HG03575 (cell line): ENCODE data around the gene MFF.
"Not testable (repeated sequence)": the region's sequence is repeated elsewhere in the genome, so short reads cannot be mapped to it uniquely, and the experiment has no call there.

ENCODE experiments used
- ATAC-seq: cut with Tn5 transposase; IDR thresholded peaks from one replicate; pipeline ENCODE4 v1.9.1; 2021; ENCODE audit not compliant: unreplicated experiment, insufficient number of reproducible peaks, low FRiP score; ENCODE audit errors: extremely low read depth

MFF gene

GRCh38 chr2:227370791-227371312 lies 45.8 kb downstream of the MFF start:
- ATAC-seq = no peak

DNA sequence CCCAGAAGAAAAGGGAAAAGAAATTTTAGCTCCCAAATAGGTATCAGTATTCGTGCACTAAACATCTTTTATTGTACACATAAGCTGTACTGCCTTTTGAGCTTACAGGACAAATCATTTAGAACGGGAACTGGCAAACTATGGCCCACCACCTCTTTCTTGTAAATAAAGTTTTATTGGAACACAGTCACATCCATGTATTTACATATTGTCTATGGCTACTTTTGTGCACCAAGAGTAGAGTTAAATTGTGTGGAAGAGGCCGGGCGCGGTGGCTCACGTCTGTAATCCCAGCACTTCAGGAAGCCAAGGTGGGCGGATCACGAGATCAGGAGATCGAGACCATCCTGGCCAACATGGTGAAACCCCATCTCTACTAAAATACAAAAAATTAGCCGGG lies 48.3 kb downstream of the MFF start:
- no peak for ATAC-seq

- ATAC-seq = no peak
Measured at GRCh38 chr2:227374158-227374557, 49.1 kb downstream of the MFF start.

GRCh38 chr2:227376656-227377396 lies 51.8 kb downstream of the MFF start:
- ATAC-seq = no peak

DNA sequence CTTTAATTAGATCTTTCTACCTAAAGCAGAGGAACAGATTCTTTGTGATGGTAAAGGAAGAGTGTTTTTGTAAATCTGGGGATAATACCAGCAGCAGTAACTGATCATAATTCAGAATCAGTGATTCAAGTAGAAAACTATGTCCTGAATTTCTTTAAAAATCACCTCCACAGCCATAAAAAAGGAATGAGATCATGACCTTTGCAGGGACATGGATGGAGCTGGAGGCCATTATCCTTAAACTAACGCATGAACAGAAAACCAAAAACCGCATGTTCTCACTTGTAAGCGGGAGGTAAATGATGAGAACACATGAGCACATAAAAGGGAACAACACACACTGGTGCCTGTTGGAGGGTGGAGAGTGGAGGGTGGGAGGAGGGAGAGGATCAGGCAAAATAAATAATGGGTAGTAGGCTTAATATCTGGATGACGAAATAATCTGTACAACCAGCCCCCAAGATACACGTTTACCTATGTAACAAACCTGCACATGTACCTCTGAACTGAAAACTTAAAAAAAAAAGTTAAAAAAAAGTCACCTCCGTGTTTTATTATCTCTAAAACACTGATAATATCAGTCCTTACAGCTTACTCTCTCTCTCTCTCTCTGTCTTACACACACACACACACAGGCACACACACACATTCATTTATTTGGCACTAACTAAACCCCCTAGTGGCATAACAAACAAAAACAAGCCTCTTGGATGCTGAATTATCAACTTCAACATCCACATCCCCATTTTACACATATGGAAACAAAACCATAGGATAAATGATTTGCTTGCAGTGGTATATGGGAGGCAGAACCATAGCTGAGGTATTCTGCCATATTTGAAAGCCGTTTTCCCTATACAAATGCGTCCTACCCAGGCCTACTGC lies 52.7 kb downstream of the MFF start:
- ATAC-seq = no peak

DNA sequence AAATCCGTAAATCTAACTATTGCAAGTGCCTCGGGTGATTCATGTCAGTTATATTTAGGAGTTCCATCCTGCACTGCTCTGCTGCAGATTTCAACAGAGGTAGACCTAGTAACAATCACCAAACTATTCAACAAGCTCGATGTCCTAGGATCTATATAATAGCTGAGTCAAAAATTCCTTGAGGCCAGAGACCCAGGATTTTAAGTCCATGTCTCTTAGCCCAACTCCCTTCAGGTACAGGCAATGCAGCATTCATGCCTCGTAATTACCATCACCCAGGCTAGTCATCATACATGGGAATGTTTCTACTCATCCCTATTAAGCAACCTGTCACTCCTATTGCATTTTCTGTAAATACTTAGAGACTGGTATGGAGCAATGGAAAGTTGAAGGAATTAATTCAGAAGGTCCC lies 53.3 kb downstream of the MFF start:
- no peak for ATAC-seq

DNA sequence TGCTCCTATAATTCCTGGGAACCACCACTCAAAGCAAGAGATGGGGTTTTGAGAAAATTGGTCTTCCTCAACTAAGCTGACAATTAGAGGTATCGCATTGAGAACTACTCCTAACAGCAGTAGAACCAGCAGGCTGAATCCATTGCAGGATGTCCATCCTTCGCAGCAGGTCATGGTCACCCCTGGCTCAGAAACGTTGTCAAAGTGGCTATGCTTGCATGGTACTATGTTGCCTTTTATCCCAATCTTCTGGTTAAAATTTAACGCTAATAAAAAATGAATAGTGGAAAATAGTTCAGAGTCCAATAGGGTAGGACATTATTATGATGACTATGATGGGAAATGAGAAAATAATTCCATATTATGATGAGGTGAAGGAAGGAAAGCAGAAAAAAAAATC lies 54.0 kb downstream of the MFF start, which contains the start of gene TM4SF20:
Gene TM4SF20 (minus strand): TSS at position 212 of the 400 bp plus-strand sequence. CDS start 38 bp downstream, at position 174.
- ATAC-seq = no peak

GRCh38 chr2:227382241-227382835 lies 57.3 kb downstream of the MFF start:
- ATAC-seq = not testable (repeated sequence)

GRCh38 chr2:227383686-227384085 lies 58.6 kb downstream of the MFF start:
- no peak for ATAC-seq

DNA sequence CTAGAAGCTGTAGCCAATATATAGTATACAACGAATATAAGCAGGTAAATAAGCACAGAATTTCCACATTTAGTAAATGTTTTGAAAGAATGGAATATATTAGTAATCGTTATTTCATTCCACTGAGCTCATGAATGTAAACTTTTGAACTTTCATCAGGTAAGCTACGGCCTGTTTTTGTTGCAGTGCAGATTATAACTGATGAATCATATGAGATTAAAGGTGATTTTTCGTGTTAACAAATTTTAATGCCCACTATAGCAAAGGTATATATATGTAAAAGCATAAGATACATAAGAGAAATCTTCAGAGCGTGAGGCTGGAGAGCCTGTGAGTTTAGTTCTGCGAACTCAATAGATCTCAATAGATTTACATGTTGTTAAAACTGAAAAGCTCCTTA lies 61.6 kb downstream of the MFF start:
- no peak for ATAC-seq

GRCh38 chr2:227387583-227387982 lies 62.5 kb downstream of the MFF start, which contains the start of gene SCYGR1:
SCYGR1 (minus strand) TSS chr2:227387949; CDS start chr2:227387949, 0 bp downstream.
- ATAC-seq = not testable (repeated sequence)

- no peak for ATAC-seq
Measured at GRCh38 chr2:227388537-227389011, 63.5 kb downstream of the MFF start.

- ATAC-seq = no peak
Measured at GRCh38 chr2:227389231-227389630, 64.2 kb downstream of the MFF start.

DNA sequence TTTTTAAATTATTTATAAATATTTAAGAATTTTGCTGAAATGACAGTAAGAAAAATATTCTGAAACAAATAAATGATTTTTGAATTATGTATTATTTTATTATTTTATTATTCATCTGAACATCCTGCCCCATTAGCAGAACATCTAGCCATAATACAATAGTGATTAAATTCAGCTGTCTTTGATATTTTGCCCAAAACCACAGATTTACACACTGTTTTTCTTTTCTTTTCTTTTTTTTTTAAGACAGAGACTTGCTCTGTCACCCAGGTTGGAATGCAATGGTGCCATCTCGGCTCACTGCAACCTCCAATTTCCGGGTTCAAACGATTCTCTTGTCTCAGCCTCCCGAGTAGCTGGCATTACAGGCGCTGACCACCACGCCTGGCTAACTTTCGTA lies 64.6 kb downstream of the MFF start:
- ATAC-seq = no peak

- no peak for ATAC-seq
Measured at GRCh38 chr2:227390468-227391256, 65.6 kb downstream of the MFF start.

DNA sequence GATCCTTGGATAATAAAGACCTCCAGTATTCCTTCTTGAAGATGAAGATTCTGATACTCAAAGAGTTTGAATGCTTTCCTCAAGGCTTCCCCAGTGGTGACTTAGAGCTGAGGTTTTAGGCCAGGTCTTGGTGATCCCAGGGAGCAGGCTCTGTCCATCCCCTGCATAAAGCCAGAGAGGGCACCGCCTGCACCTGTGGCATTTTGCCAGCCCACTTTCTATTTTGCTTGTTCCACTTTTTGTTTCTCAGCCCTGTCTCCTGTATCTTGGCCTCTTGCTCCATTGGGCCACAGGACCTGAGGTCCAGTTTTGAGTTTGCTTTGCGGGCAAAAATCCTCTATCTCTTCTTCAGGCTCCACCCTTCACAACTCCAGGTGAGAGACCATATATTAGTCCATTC lies 69.3 kb downstream of the MFF start:
- ATAC-seq = no peak

DNA sequence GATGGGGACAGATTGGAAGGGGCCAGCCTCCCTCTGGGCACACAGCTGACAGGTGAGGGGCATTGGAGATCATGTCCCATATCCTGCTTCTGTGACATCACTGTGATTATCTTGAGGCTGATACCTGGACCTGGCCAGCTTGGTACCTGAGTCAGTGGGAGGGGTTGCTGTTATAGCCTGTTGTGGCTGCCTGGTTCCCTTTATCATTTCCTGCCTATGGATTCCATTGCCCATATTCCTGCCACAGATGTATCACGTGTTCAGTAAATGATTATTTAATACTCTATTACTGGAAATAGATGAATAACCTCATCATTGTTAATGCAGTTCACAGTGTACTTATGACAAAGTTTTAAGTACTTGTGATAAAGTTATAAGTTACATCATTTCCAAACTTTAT lies 70.5 kb downstream of the MFF start:
- ATAC-seq = no peak

DNA sequence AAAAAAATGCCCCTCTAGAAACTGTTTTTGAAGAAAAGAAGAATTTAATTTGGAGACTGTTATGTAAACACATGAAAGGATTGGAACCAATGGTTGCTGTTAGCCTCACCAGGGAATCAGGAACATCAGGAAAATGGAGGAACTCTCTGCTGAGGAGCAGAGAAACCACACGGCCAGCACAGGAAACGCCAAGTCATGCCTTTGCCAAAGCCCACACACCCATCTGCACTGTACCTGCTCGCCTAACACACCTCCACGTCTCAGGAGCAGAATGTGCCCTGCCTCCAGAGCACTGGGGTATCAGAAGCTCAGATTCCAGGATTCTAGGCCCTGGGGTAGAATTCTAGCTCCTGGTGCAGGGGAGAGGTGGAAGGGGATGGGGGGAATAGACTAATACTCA lies 72.5 kb downstream of the MFF start:
- ATAC-seq = no peak
